Testis (tissue), 2 donors: Measurements from ENCODE around the gene GALE.
A peak's percentile ranks its signal among the peaks of the same experiment; 100 is the strongest.

Experiments used
- CTCF ChIP-seq, 3 experiments: fragments of 450-650 bp in 2 of 3; fragments of 200-600 bp in 1 of 3; sonication (generic) in 1 of 3; IDR thresholded peaks; one replicate each; pipeline ENCODE4 v1.5.1; 2016 to 2019; ENCODE audit warnings: antibody characterized with exemption in 3 of 3, mild to moderate bottlenecking in 2 of 3, moderate library complexity in 1 of 3
- POLR2A ChIP-seq: fragments of 450-650 bp; IDR thresholded peaks from one replicate; pipeline ENCODE4 v1.6.1; 2017; ENCODE audit warnings: antibody characterized with exemption, mild to moderate bottlenecking, moderate library complexity

- peak; percentile 44 for TF ChIP-seq POLR2A
- TF ChIP-seq CTCF (IDR thresholded peaks at IDR 0.05): peak in 1 of 3 experiments; percentile 1
Observed at GRCh38 chr1:23825076-23825761, 24.7 kb upstream of the GALE start, which contains the start of gene HMGCL.
